Pancreas (tissue), 10 donors: ENCODE results near the gene HSD17B12. TPM values are rescaled to one million over a fixed set of nuclear protein-coding genes. Genes with fewer than 3 reads are reported as not detected.

Source experiments
- ATAC-seq, 4 donors: fragments of 200-7000 bp; cut with Tn5 transposase; one replicate each; pipeline versions ENCODE4 v1.8.0 to v1.9.1; 2020; ENCODE audit warnings: mild to moderate bottlenecking in 4 of 4, moderate library complexity in 4 of 4
- DNase-seq, 6 donors: peaks; one replicate each; pipeline ENCODE4 v3.0.0-alpha.2; 2020
- FAIRE-seq: peaks from 2 replicates; lab custom pipeline; 2012; peaks lifted over from hg19 to GRCh38; lab: Jason Lieb, UNC
- H3K27ac ChIP-seq, 4 donors: fragments of 200-600 bp; sonication (generic); 1 replicate in 3 of 4; 2 replicates in 1 of 4; pipeline versions ENCODE4 v1.5.0 to v1.8.0; 2020
- H3K27me3 ChIP-seq, 4 donors: fragments of 200-600 bp; one replicate each; pipeline ENCODE4 v1.8.0; 2021
- H3K36me3 ChIP-seq, 3 donors: fragments of 200-600 bp; sonication (generic) in 1 of 3; one replicate each; pipeline versions ENCODE4 v1.5.0 to v1.8.0; 2020 to 2021
- H3K4me1 ChIP-seq, 3 donors: fragments of 200-600 bp; one replicate each; pipeline ENCODE4 v1.8.0; 2021
- H3K4me3 ChIP-seq, 4 donors: fragments of 200-600 bp; sonication (generic) in 2 of 4; one replicate each; pipeline versions ENCODE4 v1.5.0 to v1.8.0; 2020 to 2021
- H3K9me3 ChIP-seq, 4 donors: fragments of 200-600 bp; one replicate each; pipeline ENCODE4 v1.8.0; 2021
- CTCF ChIP-seq, 4 donors: fragments of 200-600 bp; sonication (generic) in 3 of 4; IDR thresholded peaks; one replicate each; pipeline versions ENCODE4 v1.5.0 to v1.8.0; 2021; ENCODE audit warnings: antibody characterized with exemption in 4 of 4
- WGBS, 2 donors: extraction: QIAGEN DNeasy Blood & Tissue Kit; methylation state at CpG; one replicate each; pipeline ENCODE4 v1.1.7; 2013; 5-methylcytosine and 5-hydroxymethylcytosine counted together
- intact Hi-C, 3 donors: fragments of 100-400 bp; cut with DNase I; formaldehyde crosslinking; loops; one replicate each; pipeline versions ENCODE4 v1.11.1 to v1.14.2; 2022
- polyA plus RNA-seq, 2 donors: library from polyadenylated mRNA; stranded (reverse); fragments of 200-250 nt; gene quantifications; one replicate each; pipeline ENCODE4 v1.2.3, GENCODE V29; 2013
- total RNA-seq, 6 donors: library from RNA; stranded (reverse); fragmentation: NEBNext Ultra II Directional in 4 of 6; extraction: Animal tissue kit (Norgen Biotek cat#: 25700) in 4 of 6; gene quantifications; one replicate each; pipeline versions ENCODE4 v1.2.1 to v1.2.4, GENCODE V29; 2021 to 2023
- donor health status: healthy with polysubstance abuse.
- donor health status: DM: no; HTN: no; CAD: no; lungs with moderate emphysema.
- donor health status: DM: no; HTN: no; CAD: no.
- donor health status: control.
- donor health status: control.
- donor health status: Bipolar disorder and iron deficiency.
- donor health status: DM: yes; HTN: yes; CAD: no.
- donor health status: DM: no; HTN: no; CAD: no.
- donor health status: DM: no; HTN: no; CAD: no.
- donor health status: DM: yes; HTN: yes; CAD: no.

The HSD17B12 gene
- total and polyA plus RNA-seq, 8 donors = 21.0 to 51.9 (median 38.9) TPM

- no peak for FAIRE-seq
- no peak for DNase-seq
- WGBS, 2 donors = 98 to 100% methylated on average over 1 of the region's 1 CpG
- Histone ChIP-seq H3K4me3 (no peak overlapping the region), H3K36me3 (no peaks in the 10 kb centered on the region), H3K4me1 (peaks cover 5 to 30% (median 30%) of the 10 kb centered on the region in 3 donors), H3K27me3 (no peaks in the 10 kb centered on the region), H3K27ac (no peak overlapping the region), H3K9me3 (no peaks in the 10 kb centered on the region)
- no peak for ATAC-seq
- intact Hi-C loops = no loop called here
- TF ChIP-seq CTCF (IDR thresholded peaks at IDR 0.05) = no peak
These were observed 54.6 kb downstream of the HSD17B12 start for GRCh38 chr11:43735115-43735514.

GRCh38 chr11:43735961-43736360 is 55.4 kb downstream of the HSD17B12 start:
- FAIRE-seq = no peak
- no peak for DNase-seq
- H3K4me3 ChIP-seq = no peak overlapping the region
- H3K36me3 ChIP-seq = no peaks in the 10 kb centered on the region
- no peak for ATAC-seq
- H3K27me3 ChIP-seq = no peaks in the 10 kb centered on the region
- peaks cover 5 to 30% (median 30%) of the 10 kb centered on the region in 3 donors for H3K4me1 ChIP-seq
- peak overlapping the region in 1 of 4 donors; percentile 46 for H3K27ac ChIP-seq
- 65 to 75% methylated on average over 4 of the region's 4 CpGs for WGBS, 2 donors
- intact Hi-C loops = no loop called here
- no peaks in the 10 kb centered on the region for H3K9me3 ChIP-seq
- no peak for TF ChIP-seq CTCF (IDR thresholded peaks at IDR 0.05)

GRCh38 chr11:43736502-43737200 is 56.1 kb downstream of the HSD17B12 start:
- intact Hi-C loops = no loop called here
- Histone ChIP-seq H3K4me3 (no peak overlapping the region), H3K4me1 (peaks cover 5 to 30% (median 30%) of the 10 kb centered on the region in 3 donors), H3K27me3 (no peaks in the 10 kb centered on the region), H3K27ac (peak overlapping the region in 2 of 4 donors; percentile 0 to 46), H3K9me3 (no peaks in the 10 kb centered on the region), H3K36me3 (no peaks in the 10 kb centered on the region)
- 8 to 10% methylated on average over 5 of the region's 5 CpGs for WGBS, 2 donors
- ATAC-seq (peak in 3 of 4 donors; percentile 30 to 59 (median 47)), FAIRE-seq (no peak), DNase-seq (no peak)
- TF ChIP-seq CTCF (IDR thresholded peaks at IDR 0.05) = no peak

- ATAC-seq = no peak
- DNase-seq = no peak
- Histone ChIP-seq H3K4me1 (peaks cover 5 to 30% (median 30%) of the 10 kb centered on the region in 3 donors), H3K36me3 (no peaks in the 10 kb centered on the region), H3K4me3 (no peak overlapping the region), H3K27ac (peak overlapping the region in 2 of 4 donors; percentile 0 to 31), H3K27me3 (no peaks in the 10 kb centered on the region), H3K9me3 (no peaks in the 10 kb centered on the region)
- no peak for FAIRE-seq
- intact Hi-C loops = no loop called here
- TF ChIP-seq CTCF (IDR thresholded peaks at IDR 0.05) = no peak
These were observed 56.7 kb downstream of the HSD17B12 start for GRCh38 chr11:43737201-43737590.
